AG08396 (cell line): ENCODE measurements around the gene METTL23.
"Not testable (repeated sequence)": the region's sequence is repeated elsewhere in the genome, so short reads cannot be mapped to it uniquely, and the experiment has no call there.

ENCODE experiments used
- DNase-seq: peaks from one replicate; pipeline ENCODE4 v3.0.0; 2012; ENCODE audit warnings: low spot score, mixed read lengths

The METTL23 gene

DNA sequence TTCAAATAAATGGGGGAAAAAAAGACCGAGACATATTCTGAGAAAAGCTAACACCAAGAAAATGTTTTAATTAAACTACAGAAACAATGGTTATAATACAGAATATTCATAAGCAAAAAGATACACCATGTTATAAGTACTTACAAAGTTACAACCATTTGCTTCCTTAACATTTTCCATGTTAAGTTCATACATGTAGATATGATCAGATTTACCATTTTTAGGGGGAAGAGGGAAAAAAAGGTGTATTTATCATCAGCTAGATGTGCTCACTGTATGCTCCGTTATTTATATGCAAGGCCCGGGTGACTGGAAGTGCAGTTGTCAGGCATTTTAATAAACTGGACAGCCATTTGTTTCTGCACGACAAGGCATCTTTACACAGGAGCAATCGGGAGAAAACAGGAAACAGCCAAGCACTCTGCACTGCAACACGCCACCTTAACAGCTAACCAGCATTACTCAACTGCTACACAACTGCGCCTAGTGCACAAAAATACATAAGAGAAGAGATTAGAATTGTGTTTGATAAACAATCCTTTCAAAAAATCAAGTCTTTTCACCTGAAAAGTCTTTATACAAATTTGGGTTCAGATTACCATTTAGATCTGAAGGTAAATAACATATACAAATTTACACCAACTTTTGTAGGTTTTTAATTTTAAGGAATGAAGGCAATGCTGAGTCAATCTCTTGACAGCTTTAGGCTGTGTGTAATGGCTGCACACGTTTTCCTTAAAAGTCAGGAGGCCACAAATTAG, 7.6 kb downstream of the METTL23 start:
- DNase-seq: no peak

DNA sequence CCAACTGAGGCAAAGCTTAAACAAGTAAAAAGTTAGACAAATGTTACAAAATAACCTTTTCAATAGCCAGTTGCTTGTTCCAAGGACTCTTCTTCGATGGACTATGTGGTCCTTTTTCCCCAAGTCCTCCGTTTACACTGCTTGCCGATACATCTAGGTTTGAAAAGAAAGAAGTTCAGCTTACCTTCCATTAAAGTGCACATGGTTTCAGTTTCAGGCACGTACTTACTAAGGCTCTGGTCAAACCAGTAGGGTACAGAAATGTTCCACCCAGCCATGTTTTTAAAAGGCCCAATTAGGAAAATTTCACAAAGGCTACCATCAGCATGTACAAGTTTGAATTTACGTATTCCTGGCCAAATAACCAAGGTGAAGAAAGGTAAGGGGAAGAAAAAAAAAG, 8.4 kb downstream of the METTL23 start:
- no peak for DNase-seq

DNA sequence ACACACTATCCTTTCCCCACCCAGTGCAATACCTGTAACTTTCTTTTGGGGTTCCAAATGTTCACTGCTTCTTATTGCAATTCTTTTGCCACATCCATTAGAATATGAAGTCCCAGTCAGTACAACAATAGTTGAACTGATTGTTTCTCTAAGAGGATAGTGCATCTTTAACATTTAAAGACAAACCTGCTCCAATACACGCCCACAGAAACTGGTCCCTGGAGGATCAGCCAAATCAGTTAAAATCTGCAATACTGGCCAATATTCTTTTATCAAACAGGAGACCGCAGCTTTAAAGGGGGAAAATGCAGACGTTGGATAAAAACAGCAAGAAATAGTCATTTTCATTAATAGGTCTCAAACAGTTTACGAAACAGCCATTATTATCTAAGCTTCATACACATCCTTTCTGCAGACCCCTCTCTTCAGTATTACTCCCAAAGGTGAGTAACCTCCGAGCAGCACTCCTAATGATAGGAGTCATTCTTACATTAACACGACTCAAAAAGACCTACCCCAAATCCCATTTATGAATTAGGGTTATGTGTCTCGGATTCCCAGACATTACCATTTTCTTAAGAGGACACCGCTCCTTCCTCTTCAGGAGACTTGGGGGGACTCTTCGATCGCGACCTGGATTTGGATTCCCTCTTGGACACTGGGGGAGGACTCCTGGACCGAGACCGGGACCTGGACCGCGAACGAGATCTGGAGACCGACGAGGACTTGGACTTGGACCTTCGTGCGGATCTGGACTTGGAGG, 9.1 kb downstream of the METTL23 start:
- no peak for DNase-seq

DNA sequence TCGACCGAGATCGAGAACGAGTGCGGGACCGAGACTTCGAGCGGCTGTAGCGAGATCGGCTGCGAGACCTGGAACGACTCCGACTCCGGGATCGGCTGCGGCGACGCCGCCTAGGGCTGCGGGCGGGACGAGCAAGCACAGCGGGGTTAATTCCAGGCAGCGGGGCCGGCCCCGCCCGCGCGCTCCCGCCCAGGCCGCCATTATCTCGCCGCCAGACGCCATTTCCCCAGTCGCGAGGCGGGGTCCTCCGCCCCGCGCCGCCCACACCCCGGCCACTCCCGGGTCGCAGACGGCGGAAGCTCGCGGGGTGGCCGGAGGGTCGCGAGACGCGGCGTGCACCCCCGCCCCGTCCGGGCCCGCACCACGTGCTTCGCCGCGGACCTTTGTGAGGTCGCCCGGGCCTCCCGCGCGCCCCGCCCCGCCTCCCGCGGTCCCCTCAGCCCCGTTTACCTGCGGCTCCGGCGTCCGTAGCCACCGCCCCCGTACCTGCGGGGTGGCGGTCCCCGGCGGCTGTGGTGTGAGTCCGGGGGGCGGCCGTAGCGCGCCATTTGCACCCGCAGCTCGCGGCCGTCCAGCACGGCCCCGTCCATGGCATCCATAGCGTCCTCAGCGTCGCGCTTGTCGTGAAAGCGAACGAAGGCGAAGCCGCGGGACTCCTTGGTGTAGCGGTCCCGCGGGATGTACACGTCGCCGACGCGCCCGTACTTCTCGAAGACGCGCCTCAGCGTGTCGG, 9.9 kb downstream of the METTL23 start:
- DNase-seq: peak; percentile 81

DNA sequence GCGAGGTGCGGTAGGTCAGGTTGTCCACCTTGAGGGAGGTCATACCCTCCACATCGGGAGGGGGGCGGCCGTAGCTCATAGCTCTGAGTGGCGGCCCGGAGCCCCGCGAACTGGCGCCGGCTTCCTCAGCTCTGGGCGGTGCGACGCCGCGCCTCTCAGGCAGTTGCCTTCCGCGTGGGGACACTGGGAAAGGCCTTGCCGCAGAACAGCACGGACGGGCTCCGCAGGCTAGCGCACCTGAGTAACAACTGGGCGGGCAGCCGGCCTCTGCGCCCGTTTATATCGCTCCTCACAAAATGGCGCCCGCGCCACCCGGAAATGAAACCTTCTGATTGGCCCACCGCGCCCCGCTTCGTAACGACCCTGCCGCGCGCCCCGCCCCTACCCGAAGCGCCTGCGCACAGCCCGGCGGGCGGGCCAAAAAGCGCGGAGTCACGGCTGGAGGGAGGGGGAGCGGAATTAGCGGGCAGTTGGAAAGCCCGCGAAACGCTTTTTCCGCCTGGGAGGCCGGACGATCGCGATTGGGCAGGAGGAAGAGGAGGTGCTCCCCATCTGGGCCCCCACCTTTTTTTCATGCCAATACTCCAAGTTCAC, 10.5 kb downstream of the METTL23 start, which contains the start of gene SRSF2:
TSS of gene SRSF2 (minus strand) at position 250 of the 594 bp plus-strand sequence. CDS start at position 79, 171 bp downstream.
- peak; percentile 99 for DNase-seq

DNA sequence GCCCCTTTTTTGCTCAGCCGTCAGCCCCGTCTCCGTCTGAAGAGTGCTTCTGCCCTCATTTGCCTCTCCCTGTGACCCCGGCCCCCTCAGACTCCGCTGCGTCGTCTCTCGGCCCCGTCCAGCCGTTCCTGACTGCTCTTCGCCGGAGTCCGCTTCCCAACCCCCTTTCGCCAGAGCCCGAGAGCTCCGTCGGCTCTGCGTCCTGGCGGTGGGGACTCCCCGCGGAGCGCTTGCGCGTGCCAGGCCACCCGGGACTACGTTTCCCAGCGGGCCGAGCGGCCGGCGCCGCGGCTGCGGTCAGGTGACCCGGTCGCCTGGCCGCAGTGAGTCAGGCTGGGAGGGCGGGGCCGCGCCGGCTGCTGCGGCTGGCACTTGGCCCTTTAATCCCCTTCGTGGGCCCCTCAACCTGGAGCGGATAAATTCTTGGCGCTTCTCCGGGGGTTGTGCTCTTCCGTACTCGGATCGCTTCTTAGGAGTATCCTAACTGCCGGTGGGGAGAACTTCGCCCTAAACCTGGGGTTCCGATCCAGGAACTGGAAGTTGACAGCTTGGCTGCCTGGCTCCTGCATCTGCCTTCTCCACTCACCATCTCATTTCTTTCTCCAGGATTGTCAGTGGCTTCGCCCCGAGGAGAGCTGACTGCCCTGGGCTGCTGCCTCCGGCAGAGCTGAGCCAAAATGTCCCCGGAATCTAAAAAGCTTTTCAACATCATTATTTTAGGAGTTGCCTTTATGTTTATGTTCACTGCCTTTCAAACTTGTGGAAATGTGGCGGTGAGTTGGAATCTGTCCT, 11.2 kb downstream of the METTL23 start, which contains the start of gene MFSD11:
TSS of gene MFSD11 (plus strand) at position 444 of the 792 bp plus-strand sequence. CDS start at position 678, 234 bp downstream.
- DNase-seq: peak; percentile 97

DNA sequence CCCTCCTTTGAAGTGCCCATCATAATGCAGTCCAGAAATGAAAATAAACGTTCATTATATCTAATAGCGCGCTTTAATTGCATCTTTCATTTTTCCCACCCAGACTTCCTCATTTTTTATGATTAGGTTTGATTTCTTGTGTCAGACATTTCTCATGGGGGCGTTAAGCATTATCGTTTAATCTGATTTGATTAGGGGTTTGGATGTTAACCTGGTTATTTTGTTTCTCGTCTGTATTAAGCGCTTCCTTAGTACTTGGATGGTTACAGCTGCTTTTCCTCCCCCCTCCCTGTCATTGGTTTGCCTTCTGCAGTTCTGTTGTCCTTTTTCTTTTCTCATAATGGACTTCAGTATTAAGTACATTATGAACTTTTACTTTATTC, 11.8 kb downstream of the METTL23 start:
- no peak for DNase-seq

DNA sequence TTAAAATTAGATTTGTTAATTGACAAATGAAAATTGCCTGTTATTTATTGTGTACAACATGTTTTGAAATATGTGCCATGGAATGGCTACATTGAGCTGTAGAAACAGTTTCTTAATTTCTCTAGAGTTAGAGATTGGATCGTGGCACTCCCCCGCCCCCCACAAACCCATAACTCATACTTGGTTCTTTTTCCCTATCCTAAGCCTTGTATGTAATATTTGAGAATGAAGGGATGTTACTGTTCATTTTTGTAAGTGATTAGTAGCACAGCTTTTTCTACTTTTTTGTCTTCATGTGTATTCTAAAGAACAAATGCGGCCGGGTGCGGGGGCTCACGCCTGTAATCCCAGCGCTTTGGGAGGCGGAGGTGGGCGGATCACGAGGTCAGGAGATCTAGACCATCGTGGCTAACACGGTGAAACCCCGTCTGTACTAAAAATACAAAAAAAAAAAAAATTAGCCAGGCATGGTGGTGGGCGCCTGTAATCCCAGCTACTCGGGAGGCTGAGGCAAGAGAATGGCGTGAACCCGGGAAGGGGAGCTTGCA, 13.0 kb downstream of the METTL23 start:
- DNase-seq: not testable (repeated sequence)

DNA sequence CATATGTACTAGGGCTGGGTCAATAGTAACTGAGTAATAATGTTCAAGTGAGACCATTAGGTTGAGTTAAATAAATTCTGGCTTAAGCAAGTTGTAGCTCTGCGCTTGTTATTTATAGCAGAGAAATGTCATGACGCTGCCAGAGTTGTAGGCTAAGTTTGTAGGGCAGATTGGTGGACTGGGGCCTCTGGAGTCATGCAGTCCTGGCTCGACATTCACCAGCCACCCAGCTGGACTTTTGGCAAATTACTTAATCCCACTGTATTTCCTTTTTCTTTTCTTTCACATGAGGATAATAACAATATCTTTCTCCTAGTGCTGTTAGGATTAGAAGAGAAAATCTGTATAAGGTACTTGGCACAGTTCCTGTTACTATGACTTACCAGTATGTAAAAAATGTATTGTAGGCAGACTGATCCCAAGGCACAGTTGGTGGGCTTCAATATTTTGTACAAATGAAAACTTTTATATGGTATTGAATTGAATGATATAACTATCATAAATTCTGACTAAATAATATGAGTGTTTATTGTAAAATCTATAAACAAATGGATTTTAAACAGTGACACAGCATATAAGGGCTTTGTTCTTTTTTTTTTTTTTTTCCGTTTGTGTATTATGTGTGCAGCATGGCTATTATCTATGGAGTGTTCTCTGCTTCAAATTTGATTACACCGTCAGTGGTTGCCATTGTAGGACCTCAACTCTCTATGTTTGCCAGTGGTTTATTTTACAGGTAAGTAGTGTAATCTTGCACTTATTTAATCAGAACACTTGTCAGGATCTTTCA, 13.9 kb downstream of the METTL23 start:
- peak; percentile 57 for DNase-seq

DNA sequence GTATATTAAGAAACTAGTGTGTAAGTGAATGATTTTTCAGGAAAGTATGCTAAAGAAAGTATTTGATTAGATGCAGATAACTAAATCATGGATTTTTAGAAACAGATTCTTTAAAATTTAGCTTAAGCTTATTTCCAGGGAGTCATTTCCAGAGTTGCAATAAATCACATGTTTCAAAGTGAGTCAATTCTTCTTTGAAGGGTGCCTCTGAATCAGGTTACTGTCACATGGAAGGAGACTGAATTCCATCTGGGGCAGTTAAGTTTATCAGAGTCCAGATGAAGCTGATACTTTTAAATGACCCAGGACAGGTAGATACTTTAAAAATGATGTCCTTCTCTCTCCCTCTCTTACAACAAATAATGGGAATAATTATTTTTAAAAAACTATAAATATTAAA, 16.3 kb downstream of the METTL23 start:
- no peak for DNase-seq

DNA sequence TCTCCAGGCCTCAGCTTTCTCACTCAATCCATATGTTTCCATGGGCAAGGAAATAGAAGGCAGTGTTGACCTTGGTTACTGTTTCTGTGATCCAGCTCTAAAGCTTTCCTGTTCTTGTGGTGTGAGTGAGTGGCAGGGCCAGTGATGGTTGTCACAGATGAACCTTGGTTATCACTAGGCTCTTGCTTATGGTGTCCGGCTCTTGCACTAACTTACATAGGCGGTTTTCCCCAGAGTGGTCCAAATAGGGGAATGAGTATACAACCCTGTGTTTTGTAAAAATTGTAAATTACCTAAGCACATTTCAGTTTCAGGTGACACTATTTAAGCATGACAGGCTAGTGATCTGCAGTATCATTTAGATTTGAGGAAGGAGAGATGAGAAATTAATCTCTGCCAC, 18.1 kb downstream of the METTL23 start:
- no peak for DNase-seq

DNA sequence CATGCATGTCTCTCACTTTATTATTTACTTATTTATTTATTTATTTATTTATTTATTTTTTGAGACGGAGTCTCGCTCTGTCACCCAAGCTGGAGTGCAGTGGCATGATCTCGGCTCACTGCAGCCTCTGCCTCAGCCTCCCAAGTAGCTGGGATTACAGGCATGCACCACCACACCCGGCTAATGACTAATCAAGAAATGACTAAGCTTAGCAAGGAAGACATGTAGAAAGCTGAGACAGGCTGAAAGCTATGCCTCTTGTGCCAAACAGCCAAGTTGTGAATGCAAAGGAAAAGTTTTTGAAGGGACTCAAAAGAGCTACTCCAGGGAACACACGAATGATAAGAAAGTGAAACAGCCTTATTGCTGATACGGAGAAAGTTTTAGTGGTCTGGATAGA, 19.1 kb downstream of the METTL23 start:
- not testable (repeated sequence) for DNase-seq

DNA sequence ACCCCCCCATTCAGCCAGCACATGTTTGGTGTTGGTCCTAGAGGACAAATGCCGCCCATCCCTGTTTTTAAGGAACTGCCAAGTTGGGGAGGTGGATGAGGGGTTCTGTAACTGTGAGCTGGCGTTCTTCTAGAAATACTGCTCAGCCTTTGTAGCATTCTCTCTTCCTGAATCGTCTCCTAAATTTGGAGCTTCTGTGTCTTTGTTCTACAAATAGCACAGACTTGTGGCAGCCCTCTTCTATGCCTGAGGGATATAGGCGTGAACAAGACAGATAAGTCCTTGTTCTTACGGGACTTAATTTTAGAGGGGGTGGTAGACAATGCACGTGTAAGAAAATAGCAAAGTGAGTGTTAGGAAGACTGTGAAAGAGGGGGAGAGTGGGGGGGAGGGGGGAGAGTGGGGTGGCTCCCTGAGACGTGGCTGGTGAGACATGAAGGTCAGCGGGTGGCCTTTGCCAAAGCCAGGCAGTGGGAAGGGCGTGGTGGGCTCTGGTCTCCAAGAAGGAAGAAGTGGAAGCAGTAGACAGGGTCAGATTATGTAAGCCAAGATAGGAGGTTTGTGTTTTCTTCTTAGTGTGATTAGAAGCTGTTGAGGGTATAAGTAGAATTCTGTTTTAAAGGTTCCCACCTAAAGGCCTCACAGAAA, 21.2 kb downstream of the METTL23 start:
- DNase-seq: no peak

DNA sequence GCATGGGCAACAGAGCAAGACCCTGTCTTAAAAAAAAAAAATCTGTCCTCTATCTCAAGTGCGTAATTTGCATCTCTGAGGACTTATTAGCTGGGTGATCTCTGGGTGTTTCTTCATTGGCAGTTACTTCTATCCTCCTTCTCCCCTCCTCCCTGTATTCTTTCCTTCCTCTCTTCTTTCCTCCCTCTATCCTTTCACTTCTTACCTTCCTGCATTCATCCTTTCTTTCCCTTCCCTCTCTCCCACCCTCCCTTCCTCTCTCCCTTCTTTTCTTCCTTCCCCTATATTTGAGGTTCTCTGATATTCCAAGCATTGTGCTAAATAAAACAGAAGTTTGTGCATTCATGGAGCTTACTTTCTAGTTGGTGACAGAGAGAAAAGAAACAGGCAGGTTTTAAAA, 22.0 kb downstream of the METTL23 start:
- DNase-seq: no peak

DNA sequence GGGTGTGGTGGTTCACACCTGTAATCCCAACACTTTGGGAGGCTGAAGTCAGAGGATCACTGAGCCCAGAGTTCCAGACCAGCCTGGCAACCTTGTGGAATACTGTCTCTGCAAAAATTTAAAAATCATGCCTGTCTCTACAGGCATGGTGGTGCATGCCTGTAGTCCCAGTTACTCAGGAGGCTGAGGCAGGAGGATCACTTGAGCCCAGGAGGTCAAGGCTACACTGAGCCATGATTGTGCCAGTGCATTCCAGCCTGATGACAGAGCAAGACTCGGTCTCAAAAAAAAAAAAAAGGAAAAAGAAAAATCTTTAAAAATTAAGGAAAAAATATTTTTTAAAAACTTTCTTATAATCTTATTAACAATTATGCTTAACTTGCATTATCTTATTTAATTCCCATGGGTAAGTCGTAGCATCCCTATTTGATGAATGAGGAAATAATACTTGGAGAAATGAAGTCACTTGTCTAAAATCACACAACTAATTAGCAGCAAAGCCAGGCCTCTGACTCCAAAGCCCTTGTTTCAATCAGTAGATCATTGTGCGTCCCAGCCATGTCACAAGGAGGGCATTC, 24.9 kb downstream of the METTL23 start:
- no peak for DNase-seq

DNA sequence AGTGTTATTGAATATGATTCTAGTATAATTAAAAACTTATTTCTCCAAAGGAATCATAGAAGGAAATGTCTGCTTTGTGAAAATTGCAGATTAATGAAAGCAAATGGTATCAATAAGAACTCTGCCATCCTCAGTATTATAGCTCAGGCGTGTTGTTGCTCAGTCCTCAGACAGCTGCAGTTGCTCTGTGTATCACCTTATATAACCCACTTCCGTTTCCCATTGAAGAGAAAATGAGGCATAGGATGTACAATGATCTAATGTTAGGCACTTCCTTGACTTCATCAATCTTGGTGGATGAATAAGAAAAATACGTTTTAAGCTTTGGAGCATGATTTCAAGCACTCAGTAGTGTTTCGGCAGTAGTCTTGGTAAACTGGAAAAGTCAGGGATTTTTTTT, 25.4 kb downstream of the METTL23 start:
- no peak for DNase-seq

DNA sequence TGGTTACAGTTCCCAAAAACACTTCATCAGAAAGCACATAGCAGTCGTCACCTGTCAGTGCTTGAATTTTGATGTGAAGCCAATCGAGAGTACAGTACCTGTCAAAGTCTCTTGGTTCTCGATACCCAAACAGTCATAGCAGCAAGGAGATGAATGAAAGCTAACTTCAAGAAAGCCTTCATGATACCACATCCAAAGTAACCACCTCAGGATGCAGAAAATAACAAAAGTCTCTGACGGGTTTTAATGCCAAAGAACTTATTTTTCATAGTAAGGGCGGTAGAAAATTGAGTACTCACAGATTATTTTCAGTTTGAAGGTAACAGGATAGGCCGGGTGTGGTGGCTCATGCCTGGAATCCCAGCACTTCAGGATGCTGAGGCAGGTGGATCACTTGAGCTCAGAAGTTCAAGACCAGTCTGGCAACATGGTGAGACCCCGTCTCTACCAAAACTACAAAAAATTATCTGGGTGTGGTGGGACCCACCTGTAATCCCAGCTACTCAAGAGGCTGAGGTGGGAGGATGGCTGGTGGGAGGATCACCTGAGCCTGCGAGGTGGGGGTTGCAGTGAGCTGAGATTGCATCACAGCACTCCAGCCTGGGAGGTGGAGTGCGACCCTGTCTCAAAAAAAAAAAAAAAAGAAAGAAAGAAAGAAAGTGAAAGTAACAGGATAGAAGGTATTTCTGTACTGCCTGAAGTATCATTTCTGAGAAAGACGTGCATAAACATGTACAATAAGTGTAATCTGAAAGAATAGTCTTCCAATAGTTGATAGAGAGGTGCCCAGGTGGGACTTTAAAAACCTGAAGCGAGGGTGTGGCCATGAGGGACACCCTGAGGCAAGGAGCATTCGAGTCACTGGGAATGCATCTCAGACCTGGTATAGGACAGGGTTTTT, 26.7 kb downstream of the METTL23 start:
- DNase-seq: no peak

DNA sequence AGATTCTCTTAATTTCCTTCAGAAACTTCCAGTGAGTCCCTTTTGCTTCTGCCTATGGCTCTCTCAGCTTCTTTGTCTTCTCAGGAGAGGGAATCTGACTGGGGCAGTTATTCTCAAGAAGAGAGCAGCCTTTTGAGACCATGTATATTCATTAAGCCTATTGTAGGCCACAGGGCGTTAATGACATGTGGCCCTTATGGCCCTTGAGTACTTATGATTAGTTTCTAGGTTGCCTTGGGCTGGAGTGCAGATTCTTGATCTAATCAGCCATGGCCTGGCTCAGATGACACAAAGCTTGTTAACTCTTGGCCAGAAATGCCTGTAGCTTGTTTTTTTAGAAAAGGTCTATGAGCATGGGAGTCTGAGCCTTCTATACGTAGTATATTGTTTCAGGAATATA, 28.6 kb downstream of the METTL23 start:
- no peak for DNase-seq
